ENCODE measurements around the gene NOTCH3. TPM values are rescaled to one million over a fixed set of nuclear protein-coding genes. Genes with fewer than 3 reads are reported as not detected.

The NOTCH3 gene
- polyA plus RNA-seq, 4 donors: 87.3 to 127 (median 122) TPM

- no peak for DNase-seq (ENCODE audit: low read depth in 4 of 4, low spot score in 2 of 4)
Measured at GRCh38 chr19:15170345-15170744, 30.4 kb downstream of the NOTCH3 start.

- DNase-seq (ENCODE audit: low read depth in 4 of 4, low spot score in 2 of 4): no peak
Measured at GRCh38 chr19:15169541-15170285, 31.1 kb downstream of the NOTCH3 start.

- DNase-seq (ENCODE audit: low read depth in 4 of 4, low spot score in 2 of 4): no peak
Measured at GRCh38 chr19:15166700-15167099, 34.1 kb downstream of the NOTCH3 start.

GRCh38 chr19:15161028-15161984 is 39.5 kb downstream of the NOTCH3 start:
- DNase-seq (ENCODE audit: low read depth in 4 of 4, low spot score in 2 of 4): no peak

GRCh38 chr19:15159251-15159650 is 41.5 kb downstream of the NOTCH3 start:
- DNase-seq (ENCODE audit: low read depth in 4 of 4, low spot score in 2 of 4): no peak

- DNase-seq (ENCODE audit: low read depth in 4 of 4, low spot score in 2 of 4): no peak
Measured at GRCh38 chr19:15156391-15156790, 44.4 kb downstream of the NOTCH3 start.

GRCh38 chr19:15155296-15155695 is 45.5 kb downstream of the NOTCH3 start:
- DNase-seq (ENCODE audit: low read depth in 4 of 4, low spot score in 2 of 4): no peak

GRCh38 chr19:15154002-15154612 is 46.7 kb downstream of the NOTCH3 start:
- no peak for DNase-seq (ENCODE audit: low read depth in 4 of 4, low spot score in 2 of 4)

GRCh38 chr19:15149737-15150136 is 51.1 kb downstream of the NOTCH3 start:
- DNase-seq (ENCODE audit: low read depth in 4 of 4, low spot score in 2 of 4): no peak

GRCh38 chr19:15147090-15147489 is 53.7 kb downstream of the NOTCH3 start:
- no peak for DNase-seq (ENCODE audit: low read depth in 4 of 4, low spot score in 2 of 4)

GRCh38 chr19:15144046-15144646 is 56.6 kb downstream of the NOTCH3 start:
- DNase-seq (ENCODE audit: low read depth in 4 of 4, low spot score in 2 of 4): no peak

GRCh38 chr19:15142313-15142712 is 58.5 kb downstream of the NOTCH3 start:
- no peak for DNase-seq (ENCODE audit: low read depth in 4 of 4, low spot score in 2 of 4)

- no peak for DNase-seq (ENCODE audit: low read depth in 4 of 4, low spot score in 2 of 4)
Measured at GRCh38 chr19:15141143-15141542, 59.7 kb downstream of the NOTCH3 start.

- no peak for DNase-seq (ENCODE audit: low read depth in 4 of 4, low spot score in 2 of 4)
Measured at GRCh38 chr19:15138427-15138826, 62.4 kb downstream of the NOTCH3 start.

- no peak for DNase-seq (ENCODE audit: low read depth in 4 of 4, low spot score in 2 of 4)
Measured at GRCh38 chr19:15137777-15138176, 63.0 kb downstream of the NOTCH3 start.

- DNase-seq (ENCODE audit: low read depth in 4 of 4, low spot score in 2 of 4): no peak
Measured at GRCh38 chr19:15136234-15136954, 64.4 kb downstream of the NOTCH3 start.

GRCh38 chr19:15129856-15130585 is 70.8 kb downstream of the NOTCH3 start:
- DNase-seq (ENCODE audit: low read depth in 4 of 4, low spot score in 2 of 4): no peak

GRCh38 chr19:15128162-15128770 is 72.5 kb downstream of the NOTCH3 start:
- no peak for DNase-seq (ENCODE audit: low read depth in 4 of 4, low spot score in 2 of 4)
